Fibroblast of pulmonary artery (primary cell): ENCODE data around the gene NOL4L.

Source experiments
- DNase-seq: peaks from one replicate; pipeline ENCODE4 v3.0.0-alpha.2; 2010; ENCODE audit warnings: low read depth
- H3K4me3 ChIP-seq: replicated peaks from 2 replicates; pipeline ENCODE4 v1.5.1; 2011; ENCODE audit warnings: low read depth, mild to moderate bottlenecking, control low read depth, low read length, moderate library complexity
- TF ChIP-seq, protein P1 (sequence below): IDR thresholded peaks from 2 replicates; pipeline ENCODE4 v1.5.1; 2011; ENCODE audit warnings: mild to moderate bottlenecking, control low read depth, low read length, inconsistent platforms; ENCODE audit errors: missing control alignments

The NOL4L gene

DNA sequence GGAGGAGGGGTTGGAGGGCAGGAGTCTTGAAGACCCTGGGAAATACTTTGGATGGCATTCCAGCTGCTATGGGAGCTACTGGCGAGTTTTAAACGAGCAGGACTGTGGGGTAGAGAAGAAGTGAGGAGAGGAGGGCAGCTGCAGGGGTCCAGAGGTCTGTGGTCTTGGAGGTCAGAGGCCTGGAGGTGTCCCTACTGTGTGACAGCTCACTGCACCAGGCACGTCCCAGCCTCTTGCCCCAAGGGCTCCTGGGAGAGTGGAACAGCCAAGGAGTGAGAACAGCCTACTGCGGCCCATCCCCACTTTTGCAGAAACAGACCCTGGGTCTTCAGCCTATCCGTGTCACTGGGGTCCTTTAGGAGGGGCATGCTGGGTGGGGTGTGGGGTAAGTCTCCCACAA, 2.9 kb upstream of the NOL4L start:
- TF ChIP-seq, protein P1, sequence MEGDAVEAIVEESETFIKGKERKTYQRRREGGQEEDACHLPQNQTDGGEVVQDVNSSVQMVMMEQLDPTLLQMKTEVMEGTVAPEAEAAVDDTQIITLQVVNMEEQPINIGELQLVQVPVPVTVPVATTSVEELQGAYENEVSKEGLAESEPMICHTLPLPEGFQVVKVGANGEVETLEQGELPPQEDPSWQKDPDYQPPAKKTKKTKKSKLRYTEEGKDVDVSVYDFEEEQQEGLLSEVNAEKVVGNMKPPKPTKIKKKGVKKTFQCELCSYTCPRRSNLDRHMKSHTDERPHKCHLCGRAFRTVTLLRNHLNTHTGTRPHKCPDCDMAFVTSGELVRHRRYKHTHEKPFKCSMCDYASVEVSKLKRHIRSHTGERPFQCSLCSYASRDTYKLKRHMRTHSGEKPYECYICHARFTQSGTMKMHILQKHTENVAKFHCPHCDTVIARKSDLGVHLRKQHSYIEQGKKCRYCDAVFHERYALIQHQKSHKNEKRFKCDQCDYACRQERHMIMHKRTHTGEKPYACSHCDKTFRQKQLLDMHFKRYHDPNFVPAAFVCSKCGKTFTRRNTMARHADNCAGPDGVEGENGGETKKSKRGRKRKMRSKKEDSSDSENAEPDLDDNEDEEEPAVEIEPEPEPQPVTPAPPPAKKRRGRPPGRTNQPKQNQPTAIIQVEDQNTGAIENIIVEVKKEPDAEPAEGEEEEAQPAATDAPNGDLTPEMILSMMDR = no peak
- no peak for DNase-seq
- no peak overlapping the region for H3K4me3 ChIP-seq

DNA sequence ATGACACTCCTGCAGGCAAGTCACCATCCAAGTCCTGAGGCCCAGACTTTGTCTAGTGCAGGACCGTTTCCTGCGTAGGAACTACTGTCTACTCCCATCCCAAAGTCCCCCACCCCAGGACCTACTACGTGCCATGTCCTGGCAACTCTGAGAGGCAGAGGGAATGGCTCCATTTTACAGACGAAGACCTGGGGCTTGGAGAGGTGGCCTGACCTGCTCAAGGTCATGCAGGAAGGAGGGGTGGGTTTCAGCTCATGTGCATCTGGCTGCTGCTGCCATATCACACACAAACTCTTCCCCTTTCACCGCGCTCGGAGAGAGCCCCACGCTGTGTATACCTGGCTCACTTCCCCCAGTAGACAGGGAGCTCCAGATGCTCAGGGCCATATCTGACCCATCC, 1.2 kb upstream of the NOL4L start:
- no peak overlapping the region for H3K4me3 ChIP-seq
- TF ChIP-seq, protein P1 = no peak
- DNase-seq = no peak

DNA sequence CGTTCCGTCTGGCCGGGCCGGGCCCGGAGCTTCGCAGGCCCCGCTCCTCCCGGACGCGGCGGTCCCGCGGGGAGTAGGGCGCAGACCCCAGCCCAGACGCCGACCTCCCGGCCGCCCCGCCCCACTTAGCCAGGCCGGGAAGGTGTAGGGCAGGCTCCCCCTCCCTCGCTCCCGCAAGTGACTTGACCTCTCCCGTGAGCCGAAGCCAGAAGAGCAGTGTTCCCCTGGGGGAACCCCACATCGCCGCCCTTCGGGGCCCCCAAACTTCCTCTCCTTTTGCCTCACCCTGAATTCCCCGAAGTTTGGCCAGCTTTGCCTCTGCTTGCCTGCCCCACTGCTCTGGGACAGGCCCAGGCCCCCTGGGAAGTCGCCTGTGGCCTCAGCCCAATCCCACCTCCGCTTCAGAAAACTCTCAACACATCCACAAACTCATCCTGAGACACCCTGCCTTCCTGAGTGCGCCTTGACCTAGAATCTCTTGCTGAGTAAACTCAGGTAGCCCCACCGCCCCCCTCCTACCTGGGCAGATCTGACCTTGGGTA, 524 bp upstream of the NOL4L start:
- TF ChIP-seq, protein P1 = no peak
- no peak overlapping the region for H3K4me3 ChIP-seq
- DNase-seq = no peak

DNA sequence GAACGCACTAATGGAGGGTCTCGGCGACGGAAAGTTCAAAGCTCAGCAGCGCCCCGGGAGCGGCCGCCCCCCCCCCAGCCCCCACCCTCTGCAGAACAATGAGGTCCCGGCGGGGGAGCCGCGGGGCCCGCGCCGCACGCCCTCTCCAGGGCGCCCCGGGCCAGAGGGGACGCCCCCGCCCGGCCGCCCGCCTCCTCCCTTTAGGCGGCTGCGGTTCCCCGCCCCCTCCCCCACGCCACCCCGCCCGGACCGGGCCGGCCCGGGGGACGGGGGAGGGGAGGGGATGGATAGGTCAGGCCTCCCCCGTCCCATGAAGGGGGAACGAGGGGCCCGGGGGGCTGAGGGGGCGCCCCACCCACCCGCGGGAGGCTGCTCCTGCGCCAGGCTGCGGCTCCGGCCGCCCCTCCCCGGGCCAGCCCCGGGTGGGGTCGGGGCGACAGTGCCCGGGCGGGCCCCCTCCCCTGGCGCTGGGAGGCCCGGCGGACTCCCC, 1.5 kb downstream of the NOL4L start:
- no peak for DNase-seq

DNA sequence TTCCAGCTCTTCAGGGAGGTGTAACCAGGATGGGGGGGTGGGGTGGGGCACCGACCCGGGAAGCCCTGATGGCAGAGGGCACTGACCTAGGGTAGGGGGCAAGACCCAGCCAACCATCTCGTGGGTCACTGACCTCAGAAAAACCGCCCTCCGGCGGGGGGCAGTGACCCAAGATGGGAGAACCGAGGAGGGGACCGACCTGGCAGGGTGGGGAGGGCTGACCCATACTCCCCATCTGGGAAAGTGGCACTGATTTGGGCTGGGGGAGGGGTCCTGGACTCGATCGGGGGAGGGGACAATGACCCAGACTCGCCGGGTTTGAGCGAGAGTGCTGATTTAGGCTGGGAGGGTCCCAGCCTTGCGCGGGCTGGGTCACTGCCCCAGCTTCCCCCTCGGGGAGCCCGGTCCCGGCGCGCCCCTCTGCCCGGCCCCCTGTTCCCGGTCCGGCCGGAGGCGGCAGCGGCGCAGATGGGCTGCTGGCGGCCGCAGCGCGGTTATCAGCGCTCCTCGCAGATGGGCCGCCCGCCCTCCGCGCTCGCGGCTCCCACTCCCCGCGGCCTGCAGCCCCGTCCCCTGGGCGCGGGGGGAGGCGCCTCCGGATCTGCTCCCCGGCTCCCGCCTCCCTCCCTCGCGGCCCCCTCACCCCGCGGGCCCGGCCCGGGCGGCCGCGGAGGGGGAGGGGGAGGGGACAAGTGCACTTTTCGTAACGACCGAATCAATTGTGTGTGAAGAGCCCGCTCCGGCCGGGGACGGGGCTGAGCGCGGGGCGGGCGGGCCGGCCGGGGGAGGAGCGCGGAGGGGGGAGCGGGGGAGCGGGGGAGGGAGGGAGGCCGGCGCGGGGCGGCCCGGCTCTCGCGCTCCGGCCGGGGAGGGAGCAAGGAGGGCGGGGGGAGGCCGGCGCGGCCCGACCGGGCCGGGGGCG, 2.2 kb downstream of the NOL4L start:
- TF ChIP-seq, protein P1 = no peak
- H3K4me3 ChIP-seq = peak overlapping the region; percentile 62
- no peak for DNase-seq

More for the DNA sequence above, 1.5 kb downstream of the NOL4L start:
- H3K4me3 ChIP-seq = peak overlapping the region; percentile 62
- TF ChIP-seq, protein P1 = no peak

DNA sequence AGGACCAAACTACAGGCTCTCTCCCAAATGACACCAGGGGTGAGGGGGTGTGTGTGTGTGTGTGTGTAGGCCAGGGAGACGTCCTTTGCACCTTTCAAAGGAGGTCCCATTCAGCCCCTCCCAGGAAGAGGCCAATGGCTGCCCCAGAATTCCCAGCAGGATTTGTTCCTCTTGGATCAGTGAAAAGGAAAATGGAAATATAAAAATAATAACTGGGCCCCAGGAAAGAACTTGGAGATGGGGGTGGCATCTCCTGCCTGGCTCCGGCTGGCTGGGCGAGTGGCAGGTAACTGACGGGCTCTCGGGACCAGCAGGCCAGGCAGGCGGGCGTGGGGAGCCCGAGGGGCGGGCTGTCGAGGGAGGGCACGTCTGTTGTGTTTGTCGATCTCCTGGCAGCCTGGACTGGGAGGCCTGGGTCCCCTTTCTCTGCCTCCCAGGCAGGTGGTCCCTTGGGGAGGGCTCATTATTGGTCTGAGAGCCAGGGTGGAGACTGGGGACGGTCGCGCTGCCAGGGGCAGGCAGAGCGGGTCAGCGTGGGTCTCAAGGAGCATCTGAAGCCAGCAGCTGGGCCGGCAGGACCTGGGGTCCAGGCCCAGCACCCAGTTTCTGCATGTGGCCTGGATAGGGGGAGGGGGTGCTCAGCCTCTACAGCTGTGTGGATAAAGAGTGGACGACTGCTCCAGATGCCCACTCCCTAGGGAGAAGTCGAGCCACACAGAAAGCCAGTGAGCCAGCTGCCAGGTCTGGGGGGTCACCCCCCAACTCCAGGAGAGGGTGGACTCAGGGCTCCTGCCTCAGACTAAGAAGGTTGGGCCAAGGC, 3.1 kb downstream of the NOL4L start:
- DNase-seq = no peak
- no peak overlapping the region for H3K4me3 ChIP-seq
- TF ChIP-seq, protein P1 = no peak
